HFFc6 (cell line): ENCODE measurements around the gene ZNF77. TPM values are rescaled to one million over a fixed set of nuclear protein-coding genes. Genes with fewer than 3 reads are reported as not detected.

Experiments
- DNase-seq: peaks from one replicate; pipeline ENCODE4 v3.0.0-alpha.2; 2018
- H3K27ac Mint-ChIP-seq: 2 replicates; pipeline ENCODE4 v1.8.0; 2020; ENCODE audit warnings: mild to moderate bottlenecking, mixed read lengths
- H3K27me3 Mint-ChIP-seq: 2 replicates; pipeline ENCODE4 v1.8.0; 2021; ENCODE audit warnings: mild to moderate bottlenecking, moderate library complexity, mixed read lengths; ENCODE audit not compliant: insufficient read depth
- H3K36me3 Mint-ChIP-seq: 2 replicates; pipeline ENCODE4 v1.8.0; 2021; ENCODE audit warnings: low read depth, mixed read lengths
- H3K4me1 Mint-ChIP-seq: 2 replicates; pipeline ENCODE4 v1.8.0; 2020; ENCODE audit warnings: low read depth, mixed read lengths
- H3K4me3 Mint-ChIP-seq: 2 replicates; pipeline ENCODE4 v1.8.0; 2020; ENCODE audit warnings: mild to moderate bottlenecking, moderate library complexity, mixed read lengths
- H3K9me3 Mint-ChIP-seq: 2 replicates; pipeline ENCODE4 v1.8.0; 2020; ENCODE audit warnings: mild to moderate bottlenecking, mixed read lengths
- CTCF ChIP-seq: fragments of 200-600 bp; sonication (generic); IDR thresholded peaks from 2 replicates; pipeline ENCODE4 v1.5.0; 2021; ENCODE audit warnings: antibody characterized with exemption, mild to moderate bottlenecking
- total RNA-seq, 6 experiments: library from RNA; stranded (reverse); fragmentation: NEBNext Ultra II Directional; extraction: Animal tissue kit (Norgen Biotek cat#: 25700); gene quantifications; 2 replicates in 1 of 6; 3 replicates in 5 of 6; pipeline ENCODE4 v1.2.3, GENCODE V29; 2021

The ZNF77 gene
- total RNA-seq, 6 experiments from 2014 or later = 1.7 to 2.6 (median 2.2) TPM

DNA sequence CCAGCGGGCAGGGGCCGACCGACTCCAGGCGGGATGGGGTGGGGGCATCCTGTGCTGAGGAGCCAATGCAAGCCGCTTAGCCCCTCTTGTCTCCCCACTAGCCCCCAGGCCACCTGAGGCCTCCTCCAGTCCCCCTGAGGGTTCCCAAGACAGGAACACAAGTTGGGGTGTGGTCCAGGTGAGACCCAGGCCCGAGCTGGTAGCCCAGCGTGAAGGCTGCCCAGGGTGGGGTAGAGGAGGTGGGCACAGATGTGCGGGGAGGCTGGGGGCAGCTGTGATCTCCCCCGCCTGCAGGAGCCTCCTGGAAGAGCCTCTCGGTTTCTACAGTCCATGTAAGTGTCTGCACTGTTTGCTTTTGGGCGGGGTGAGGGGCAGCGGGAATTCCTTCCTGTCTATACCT lies 43.0 kb upstream of the ZNF77 start:
- no peak for DNase-seq
- Mint-ChIP-seq H3K4me1 (peaks cover 10% of the 10 kb centered on the region), H3K27ac (no peak overlapping the region), H3K4me3 (no peak overlapping the region), H3K27me3 (peaks cover 31% of the 10 kb centered on the region), H3K36me3 (no peaks in the 10 kb centered on the region), H3K9me3 (no peaks in the 10 kb centered on the region)
- TF ChIP-seq CTCF = no peak

DNA sequence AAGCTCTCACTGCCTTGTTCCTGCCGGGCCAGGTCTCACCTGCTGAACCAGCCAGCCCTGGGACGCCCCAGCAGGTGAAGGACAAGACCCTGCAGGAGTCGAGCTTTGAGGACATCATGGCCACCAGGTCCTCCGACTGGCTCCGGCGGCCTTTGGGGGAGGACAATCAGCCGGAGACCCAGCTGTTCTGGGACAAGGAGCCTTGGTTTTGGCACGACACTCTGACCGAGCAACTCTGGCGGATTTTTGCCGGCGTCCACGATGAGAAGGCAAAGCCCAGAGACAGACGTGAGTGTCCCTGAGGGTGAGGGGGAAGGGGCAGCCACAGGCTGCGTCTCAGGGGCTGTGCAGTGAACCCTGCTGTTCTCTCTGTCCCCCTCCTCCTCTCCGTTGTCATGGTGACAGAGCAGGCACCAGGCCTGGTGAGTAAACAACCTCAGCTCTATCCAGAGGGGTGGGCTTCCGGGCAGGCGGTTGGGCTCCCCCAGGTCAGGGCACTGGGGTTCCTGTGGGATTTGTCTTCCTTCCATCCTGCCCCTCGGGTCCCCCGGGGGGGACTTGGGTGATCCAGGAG lies 42.3 kb upstream of the ZNF77 start:
- Mint-ChIP-seq H3K36me3 (no peaks in the 10 kb centered on the region), H3K4me1 (peaks cover 11% of the 10 kb centered on the region), H3K4me3 (no peak overlapping the region), H3K27me3 (peaks cover 29% of the 10 kb centered on the region), H3K9me3 (no peaks in the 10 kb centered on the region), H3K27ac (no peak overlapping the region)
- DNase-seq = no peak
- no peak for TF ChIP-seq CTCF

DNA sequence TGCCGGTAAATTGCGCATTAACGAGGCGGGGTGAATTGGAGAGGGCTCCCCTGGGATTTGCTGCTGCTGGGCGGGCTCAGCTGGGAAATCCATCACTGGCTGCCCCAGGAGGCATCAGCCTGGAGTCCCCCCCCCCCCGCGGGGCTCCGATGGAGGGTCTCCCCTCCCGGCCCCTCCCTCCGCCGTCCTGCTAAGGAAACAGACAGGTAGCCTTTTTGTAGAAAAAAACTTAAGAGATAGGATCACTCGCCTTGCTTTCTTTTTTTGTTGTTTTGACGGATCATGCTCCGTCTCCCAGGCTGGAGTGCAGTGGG lies 39.4 kb upstream of the ZNF77 start:
- H3K4me1 Mint-ChIP-seq = peaks cover 11% of the 10 kb centered on the region
- TF ChIP-seq CTCF = no peak
- H3K27me3 Mint-ChIP-seq = peaks cover 23% of the 10 kb centered on the region
- no peak for DNase-seq
- peak overlapping the region; percentile 73 for H3K4me3 Mint-ChIP-seq
- H3K9me3 Mint-ChIP-seq = no peaks in the 10 kb centered on the region
- H3K36me3 Mint-ChIP-seq = no peaks in the 10 kb centered on the region
- H3K27ac Mint-ChIP-seq = no peak overlapping the region

DNA sequence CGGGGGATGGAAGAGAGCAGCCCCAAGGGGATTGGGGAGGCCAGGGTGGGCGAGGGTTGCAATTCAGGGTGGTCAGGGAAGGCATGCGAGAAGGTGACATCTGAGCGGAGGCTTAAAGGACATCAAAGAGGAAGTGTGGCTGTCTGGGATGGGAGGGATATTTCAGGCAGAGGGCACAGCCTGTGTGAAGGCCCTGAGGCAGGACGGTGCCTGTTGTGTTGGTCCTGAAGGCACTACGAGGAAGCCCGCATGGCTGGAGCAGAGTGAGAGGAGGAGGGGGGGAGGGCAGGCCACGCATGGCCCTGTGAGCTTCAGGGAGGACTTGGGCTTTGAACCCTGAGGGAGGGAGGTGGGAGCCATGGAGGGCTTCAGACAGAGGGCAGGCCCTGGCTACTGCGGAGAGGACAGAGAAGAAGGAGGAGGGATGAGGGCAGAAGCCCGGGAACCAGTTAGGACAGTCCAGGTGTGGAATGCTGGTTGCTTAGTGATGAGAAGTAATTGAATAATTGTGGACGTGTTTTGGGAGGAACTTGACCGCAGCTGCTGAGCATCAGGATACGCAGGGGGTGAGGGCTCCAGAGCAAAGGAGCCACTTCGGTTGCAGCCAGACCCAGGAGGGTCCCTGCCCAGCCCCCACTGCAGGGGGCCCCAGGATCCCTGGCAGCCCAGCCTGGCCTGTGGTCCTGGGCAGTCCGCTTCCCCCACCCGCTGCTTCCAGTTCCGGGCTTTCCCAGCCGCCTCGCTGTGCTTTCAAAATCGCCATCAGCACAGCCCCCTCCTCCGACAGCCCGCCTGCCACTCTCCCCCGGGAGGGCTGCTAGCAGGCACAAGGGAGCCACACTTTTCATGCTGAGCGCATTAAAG lies 38.8 kb upstream of the ZNF77 start:
- Mint-ChIP-seq H3K4me3 (peak overlapping the region; percentile 73), H3K27me3 (peaks cover 21% of the 10 kb centered on the region), H3K4me1 (peaks cover 11% of the 10 kb centered on the region), H3K9me3 (no peaks in the 10 kb centered on the region), H3K27ac (peak overlapping the region; percentile 36; the same call in 1 of the 2 replicates), H3K36me3 (no peaks in the 10 kb centered on the region)
- no peak for DNase-seq
- TF ChIP-seq CTCF = no peak

DNA sequence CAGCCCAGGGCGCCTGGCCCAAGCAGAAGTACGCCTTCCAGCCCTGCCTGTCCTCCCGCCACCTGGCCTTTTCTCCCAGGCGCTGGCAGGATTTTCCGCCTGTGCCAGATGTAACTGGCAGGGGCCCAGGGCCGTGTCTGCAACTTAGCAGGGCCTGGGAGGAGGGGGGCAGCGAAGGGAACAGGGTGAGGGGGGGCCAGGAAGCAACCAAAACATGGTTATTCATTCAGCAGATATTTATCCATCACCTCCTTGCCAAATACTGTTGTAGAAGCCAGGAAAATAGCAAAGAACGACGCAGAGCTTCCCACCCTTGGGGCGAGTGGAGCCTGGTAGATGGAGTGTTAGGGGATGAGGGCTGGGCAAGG lies 38.2 kb upstream of the ZNF77 start:
- peak; percentile 47 for DNase-seq
- no peak overlapping the region for H3K4me3 Mint-ChIP-seq
- peak overlapping the region; percentile 36; the same call in 1 of the 2 replicates for H3K27ac Mint-ChIP-seq
- TF ChIP-seq CTCF = no peak
- H3K27me3 Mint-ChIP-seq = peaks cover 15% of the 10 kb centered on the region
- H3K36me3 Mint-ChIP-seq = no peaks in the 10 kb centered on the region
- H3K9me3 Mint-ChIP-seq = no peaks in the 10 kb centered on the region
- H3K4me1 Mint-ChIP-seq = peaks cover 11% of the 10 kb centered on the region
